Breast epithelium (tissue), 3 donors: Measurements from ENCODE around the gene TMED9.
"Not testable (repeated sequence)": the region's sequence is repeated elsewhere in the genome, so short reads cannot be mapped to it uniquely, and the experiment has no call there.

Experiments
- CTCF ChIP-seq, 3 donors: fragments of 450-650 bp; IDR thresholded peaks; one replicate each; pipeline ENCODE4 v1.5.1; 2016 to 2017; ENCODE audit warnings: antibody characterized with exemption in 3 of 3, mild to moderate bottlenecking in 3 of 3, moderate library complexity in 3 of 3
- POLR2A ChIP-seq: fragments of 450-650 bp; IDR thresholded peaks from one replicate; pipeline ENCODE4 v1.6.1; 2016; ENCODE audit warnings: antibody characterized with exemption, mild to moderate bottlenecking, moderate library complexity
- POLR2AphosphoS5 ChIP-seq, 3 donors: sonication (generic); formaldehyde crosslinking; IDR thresholded peaks; one replicate each; pipeline ENCODE4 v1.6.1; 2017; ENCODE audit warnings: antibody characterized with exemption in 3 of 3

GRCh38 chr5:177624172-177624571 is 32.2 kb downstream of the TMED9 start:
- not testable (repeated sequence) for TF ChIP-seq CTCF (IDR thresholded peaks at IDR 0.05); POLR2AphosphoS5 (IDR thresholded peaks at IDR 0.05); POLR2A
